Cerebellar nuclear complex (tissue), 1 donor: ENCODE results near the gene ZC3HAV1.
"Not testable (repeated sequence)": the region's sequence is repeated elsewhere in the genome, so short reads cannot be mapped to it uniquely, and the experiment has no call there.

Experiments used
- DNase-seq, 2 experiments: peaks; one replicate each; lab custom pipeline; 2025; lab: John Stamatoyannopoulos, UW

The ZC3HAV1 gene

GRCh38 chr7:139112741-139113250 lies 3.3 kb upstream of the ZC3HAV1 start:
- no peak for DNase-seq

GRCh38 chr7:139112316-139112715 lies 2.8 kb upstream of the ZC3HAV1 start:
- DNase-seq, result no peak

GRCh38 chr7:139111811-139112301 lies 2.3 kb upstream of the ZC3HAV1 start:
- no peak for DNase-seq

GRCh38 chr7:139111147-139111546 lies 1.6 kb upstream of the ZC3HAV1 start:
- DNase-seq, result no peak

GRCh38 chr7:139109983-139110411 lies 477 bp upstream of the ZC3HAV1 start:
- no peak for DNase-seq

- DNase-seq, result no peak
These were observed 993 bp downstream of the ZC3HAV1 start for GRCh38 chr7:139108266-139109187.

GRCh38 chr7:139106959-139107358 lies 2.6 kb downstream of the ZC3HAV1 start:
- no peak for DNase-seq

GRCh38 chr7:139106227-139106626 lies 3.3 kb downstream of the ZC3HAV1 start:
- not testable (repeated sequence) for DNase-seq

GRCh38 chr7:139105484-139105883 lies 4.0 kb downstream of the ZC3HAV1 start:
- no peak for DNase-seq

- no peak for DNase-seq
These were observed 5.4 kb downstream of the ZC3HAV1 start for GRCh38 chr7:139104091-139104450.

- DNase-seq, result no peak
These were observed 6.3 kb downstream of the ZC3HAV1 start for GRCh38 chr7:139103057-139103815.

- not testable (repeated sequence) for DNase-seq
These were observed 7.8 kb downstream of the ZC3HAV1 start for GRCh38 chr7:139101637-139102158.

GRCh38 chr7:139099172-139099947 lies 10.2 kb downstream of the ZC3HAV1 start:
- no peak for DNase-seq

GRCh38 chr7:139095194-139095659 lies 14.3 kb downstream of the ZC3HAV1 start:
- no peak for DNase-seq

- DNase-seq, result no peak
These were observed 14.9 kb downstream of the ZC3HAV1 start for GRCh38 chr7:139094596-139094995.

- DNase-seq, result no peak
These were observed 15.5 kb downstream of the ZC3HAV1 start for GRCh38 chr7:139094030-139094429.

- not testable (repeated sequence) for DNase-seq
These were observed 16.0 kb downstream of the ZC3HAV1 start for GRCh38 chr7:139093512-139093911.

- DNase-seq, result no peak
These were observed 17.3 kb downstream of the ZC3HAV1 start for GRCh38 chr7:139092090-139092796.

GRCh38 chr7:139091677-139091996 lies 17.9 kb downstream of the ZC3HAV1 start:
- DNase-seq, result no peak

GRCh38 chr7:139089118-139089517 lies 20.4 kb downstream of the ZC3HAV1 start:
- no peak for DNase-seq

GRCh38 chr7:139088268-139088667 lies 21.3 kb downstream of the ZC3HAV1 start:
- no peak for DNase-seq
